ENCODE measurements around the gene MARF1.
"Not testable (repeated sequence)": the region's sequence is repeated elsewhere in the genome, so short reads cannot be mapped to it uniquely, and the experiment has no call there.

The MARF1 gene

GRCh38 chr16:15654591-15654990 lies 11.6 kb upstream of the MARF1 start:
- DNase-seq (ENCODE audit: low read depth in 1 of 2, low spot score in 1 of 2), result no peak

GRCh38 chr16:15653227-15653626 lies 10.3 kb upstream of the MARF1 start:
- no peak for DNase-seq (ENCODE audit: low read depth in 1 of 2, low spot score in 1 of 2)

GRCh38 chr16:15652293-15653001 lies 9.5 kb upstream of the MARF1 start:
- DNase-seq (ENCODE audit: low read depth in 1 of 2, low spot score in 1 of 2), result no peak

GRCh38 chr16:15650698-15651171 lies 7.8 kb upstream of the MARF1 start:
- peak in 1 of 2 donors; percentile 23 for DNase-seq (ENCODE audit: low read depth in 1 of 2, low spot score in 1 of 2)

GRCh38 chr16:15650019-15650697 lies 7.2 kb upstream of the MARF1 start, which contains the start of gene NDE1:
Gene NDE1, plus strand, starts transcription at chr16:15650245. Its CDS starts 14,534 bp downstream, at chr16:15664779.
- peak; percentile 68 to 83 for DNase-seq (ENCODE audit: low read depth in 1 of 2, low spot score in 1 of 2)

GRCh38 chr16:15649727-15650018 lies 6.7 kb upstream of the MARF1 start:
- DNase-seq (ENCODE audit: low read depth in 1 of 2, low spot score in 1 of 2), result no peak

- not testable (repeated sequence) for DNase-seq (ENCODE audit: low read depth in 1 of 2, low spot score in 1 of 2)
These were observed 6.4 kb upstream of the MARF1 start for GRCh38 chr16:15649311-15649710.

- DNase-seq (ENCODE audit: low read depth in 1 of 2, low spot score in 1 of 2), result no peak
These were observed 5.3 kb upstream of the MARF1 start for GRCh38 chr16:15648135-15648730.

GRCh38 chr16:15647294-15648014 lies 4.5 kb upstream of the MARF1 start:
- no peak for DNase-seq (ENCODE audit: low read depth in 1 of 2, low spot score in 1 of 2)

GRCh38 chr16:15646557-15647293 lies 3.8 kb upstream of the MARF1 start:
- DNase-seq (ENCODE audit: low read depth in 1 of 2, low spot score in 1 of 2), result not testable (repeated sequence)

GRCh38 chr16:15644962-15645465 lies 2.1 kb upstream of the MARF1 start:
- not testable (repeated sequence) for DNase-seq (ENCODE audit: low read depth in 1 of 2, low spot score in 1 of 2)

- DNase-seq (ENCODE audit: low read depth in 1 of 2, low spot score in 1 of 2), result no peak
These were observed 1.5 kb upstream of the MARF1 start for GRCh38 chr16:15644267-15644961.

GRCh38 chr16:15643946-15644250 lies 944 bp upstream of the MARF1 start:
- DNase-seq (ENCODE audit: low read depth in 1 of 2, low spot score in 1 of 2), result no peak

- peak; percentile 61 to 67 for DNase-seq (ENCODE audit: low read depth in 1 of 2, low spot score in 1 of 2)
These were observed 352 bp downstream of the MARF1 start for GRCh38 chr16:15642557-15643047.

GRCh38 chr16:15641753-15642556 lies 999 bp downstream of the MARF1 start:
- no peak for DNase-seq (ENCODE audit: low read depth in 1 of 2, low spot score in 1 of 2)

- DNase-seq (ENCODE audit: low read depth in 1 of 2, low spot score in 1 of 2), result no peak
These were observed 2.0 kb downstream of the MARF1 start for GRCh38 chr16:15640966-15641365.

GRCh38 chr16:15639061-15639568 lies 3.8 kb downstream of the MARF1 start:
- no peak for DNase-seq (ENCODE audit: low read depth in 1 of 2, low spot score in 1 of 2)

GRCh38 chr16:15636392-15636873 lies 6.5 kb downstream of the MARF1 start:
- no peak for DNase-seq (ENCODE audit: low read depth in 1 of 2, low spot score in 1 of 2)

- no peak for DNase-seq (ENCODE audit: low read depth in 1 of 2, low spot score in 1 of 2)
These were observed 7.0 kb downstream of the MARF1 start for GRCh38 chr16:15635926-15636325.
